Progenitor cell of endocrine pancreas (in vitro differentiated cells): ENCODE measurements around the gene ZDHHC14. TPM values are rescaled to one million over a fixed set of nuclear protein-coding genes. Genes with fewer than 3 reads are reported as not detected.
A peak's percentile ranks its signal among the peaks of the same experiment; 100 is the strongest.

Experiments used
- DNase-seq: peaks from one replicate; pipeline ENCODE4 v3.0.0; 2021; ENCODE audit warnings: low spot score; ENCODE audit not compliant: unreplicated experiment
- H3K27ac Mint-ChIP-seq: 2 replicates; pipeline ENCODE4 v1.8.0; 2021; ENCODE audit warnings: mild to moderate bottlenecking, moderate library complexity, mixed read lengths
- H3K27me3 Mint-ChIP-seq: 2 replicates; pipeline ENCODE4 v1.8.0; 2021; ENCODE audit warnings: mixed read lengths
- H3K36me3 Mint-ChIP-seq: 2 replicates; pipeline ENCODE4 v1.8.0; 2022; ENCODE audit warnings: mixed read lengths; ENCODE audit not compliant: insufficient read depth
- H3K4me1 Mint-ChIP-seq: 2 replicates; pipeline ENCODE4 v1.8.0; 2021; ENCODE audit warnings: low read depth, mixed read lengths
- H3K4me3 Mint-ChIP-seq: 2 replicates; pipeline ENCODE4 v1.8.0; 2021; ENCODE audit warnings: low read depth, mild to moderate bottlenecking, moderate library complexity, mixed read lengths
- H3K9me3 Mint-ChIP-seq: 2 replicates; pipeline ENCODE4 v1.8.0; 2021; ENCODE audit warnings: low read depth, mixed read lengths
- CTCF ChIP-seq: fragments of 200-600 bp; sonication (generic); IDR thresholded peaks from one replicate; pipeline ENCODE4 v1.5.0; 2021; ENCODE audit warnings: antibody characterized with exemption, mild to moderate bottlenecking; ENCODE audit not compliant: unreplicated experiment
- total RNA-seq: library from RNA; stranded (reverse); gene quantifications from 2 replicates; pipeline ENCODE4 v1.2.1, GENCODE V29; 2021

Gene ZDHHC14
- total RNA-seq, 1 donor from 2014 or later, result 9.0 TPM

GRCh38 chr6:157372501-157373280 lies 8.3 kb upstream of the ZDHHC14 start:
- Mint-ChIP-seq H3K27ac (no peak overlapping the region), H3K27me3 (peaks cover 4% of the 10 kb centered on the region), H3K4me3 (no peak overlapping the region), H3K9me3 (no peaks in the 10 kb centered on the region), H3K36me3 (no peaks in the 10 kb centered on the region), H3K4me1 (peaks cover 2% of the 10 kb centered on the region)
- no peak for TF ChIP-seq CTCF
- no peak for DNase-seq

- H3K27me3 Mint-ChIP-seq, result peaks cover 4% of the 10 kb centered on the region
- no peak overlapping the region for H3K27ac Mint-ChIP-seq
- peaks cover 6% of the 10 kb centered on the region for H3K4me1 Mint-ChIP-seq
- H3K4me3 Mint-ChIP-seq, result no peak overlapping the region
- no peak for DNase-seq
- no peaks in the 10 kb centered on the region for H3K36me3 Mint-ChIP-seq
- no peak for TF ChIP-seq CTCF
- H3K9me3 Mint-ChIP-seq, result no peaks in the 10 kb centered on the region
These were observed 6.0 kb upstream of the ZDHHC14 start for GRCh38 chr6:157374889-157375443.

GRCh38 chr6:157376241-157376640 lies 4.7 kb upstream of the ZDHHC14 start:
- TF ChIP-seq CTCF, result no peak
- Mint-ChIP-seq H3K36me3 (no peaks in the 10 kb centered on the region), H3K27me3 (peaks cover 4% of the 10 kb centered on the region), H3K27ac (no peak overlapping the region), H3K4me3 (no peak overlapping the region), H3K4me1 (peaks cover 6% of the 10 kb centered on the region), H3K9me3 (no peaks in the 10 kb centered on the region)
- DNase-seq, result no peak

- peaks cover 6% of the 10 kb centered on the region for H3K4me1 Mint-ChIP-seq
- no peak overlapping the region for H3K4me3 Mint-ChIP-seq
- H3K27ac Mint-ChIP-seq, result no peak overlapping the region
- H3K9me3 Mint-ChIP-seq, result no peaks in the 10 kb centered on the region
- peaks cover 4% of the 10 kb centered on the region for H3K27me3 Mint-ChIP-seq
- DNase-seq, result no peak
- no peak for TF ChIP-seq CTCF
- H3K36me3 Mint-ChIP-seq, result no peaks in the 10 kb centered on the region
These were observed 4.2 kb upstream of the ZDHHC14 start for GRCh38 chr6:157376706-157377230.

- Mint-ChIP-seq H3K27me3 (peaks cover 22% of the 10 kb centered on the region), H3K4me1 (peaks cover 14% of the 10 kb centered on the region), H3K36me3 (no peaks in the 10 kb centered on the region), H3K4me3 (peak overlapping the region; percentile 80), H3K27ac (peak overlapping the region; percentile 82), H3K9me3 (no peaks in the 10 kb centered on the region)
- no peak for TF ChIP-seq CTCF
- peak; percentile 78 for DNase-seq
These were observed 1.1 kb upstream of the ZDHHC14 start for GRCh38 chr6:157379656-157380457.
